Inferior parietal cortex (tissue), 1 donor: ENCODE results near the gene TRAFD1.
A peak's percentile ranks its signal among the peaks of the same experiment; 100 is the strongest.

Experiments
- DNase-seq: peaks from one replicate; pipeline ENCODE4 v3.0.0-alpha.2; 2016; ENCODE audit errors: extremely low spot score

The TRAFD1 gene

DNA sequence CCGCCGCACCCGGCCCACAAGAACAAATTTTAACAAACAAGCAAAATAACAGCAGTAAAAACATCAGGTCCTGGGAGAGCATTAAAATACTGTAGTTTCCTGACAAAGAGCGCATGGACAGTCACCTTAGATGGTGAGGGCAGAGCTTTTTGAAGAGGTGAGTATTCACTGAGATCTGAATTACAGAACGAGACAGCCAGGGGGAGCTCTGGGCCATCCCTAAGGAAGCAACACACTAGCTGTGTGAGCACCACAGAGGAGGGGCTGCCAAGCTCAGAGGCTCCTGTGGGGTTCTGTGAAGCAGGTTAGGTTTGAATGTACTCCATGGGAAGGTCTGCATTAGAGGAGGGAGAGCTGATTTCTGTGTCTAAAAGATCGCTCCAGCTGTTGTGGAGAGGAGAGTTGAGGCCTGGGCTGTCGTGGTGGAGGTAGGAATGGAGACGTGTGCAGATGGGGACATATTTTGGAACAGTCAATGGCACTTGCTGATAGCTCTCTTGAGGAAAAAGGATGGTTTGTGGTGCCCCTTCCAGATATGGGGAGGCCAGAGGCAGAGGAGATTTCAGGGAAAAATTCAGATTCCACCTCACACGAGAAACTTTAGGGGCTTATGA is 72.9 kb downstream of the TRAFD1 start:
- peak; percentile 63 for DNase-seq

GRCh38 chr12:112199136-112199535 is 73.8 kb downstream of the TRAFD1 start:
- DNase-seq, result no peak
